SU-DHL-6 (cell line): Measurements from ENCODE around the gene GPATCH4.

Experiments used
- H2AFZ ChIP-seq: fragments of 200-600 bp; sonication (generic); 2 replicates; pipeline ENCODE4 v1.6.1; 2014; ENCODE audit warnings: low read depth, mild to moderate bottlenecking, moderate library complexity, mixed read lengths, antibody characterized with exemption, low read length; ENCODE audit not compliant: severe bottlenecking
- H3F3A ChIP-seq: fragments of 200-600 bp; shearing (Covaris generic); 2 replicates; pipeline ENCODE4 v1.6.0; 2016; ENCODE audit warnings: antibody characterized with exemption, mild to moderate bottlenecking; ENCODE audit not compliant: insufficient read depth
- H3K27ac ChIP-seq: fragments of 200-600 bp; sonication (generic); 2 replicates; pipeline ENCODE4 v1.5.1; 2016; ENCODE audit warnings: low read depth, mild to moderate bottlenecking, low read length, moderate library complexity, mixed read lengths
- H3K27me3 ChIP-seq: fragments of 200-600 bp; sonication (generic), shearing (Covaris generic); 2 replicates; pipeline ENCODE4 v1.6.0; 2014; ENCODE audit warnings: mild to moderate bottlenecking, low read length
- H3K36me3 ChIP-seq: fragments of 200-600 bp; sonication (generic); 2 replicates; pipeline ENCODE4 v1.6.1; 2014; ENCODE audit warnings: mild to moderate bottlenecking, low read length, mixed read lengths
- H3K4me2 ChIP-seq: fragments of 300-600, 200-600 bp; shearing (Covaris generic), sonication (generic); 2 replicates; pipeline ENCODE4 v1.6.0; 2014; ENCODE audit warnings: low read length, low read depth, mild to moderate bottlenecking; ENCODE audit not compliant: poor library complexity, severe bottlenecking
- H3K4me3 ChIP-seq: fragments of 200-600 bp; sonication (generic); 2 replicates; pipeline ENCODE4 v1.5.1; 2014; ENCODE audit warnings: antibody characterized with exemption, low read length, mild to moderate bottlenecking, mixed read lengths; ENCODE audit not compliant: insufficient read depth, poor library complexity, severe bottlenecking
- H3K79me2 ChIP-seq: fragments of 200-600 bp; sonication (generic); 2 replicates; pipeline ENCODE4 v1.6.1; 2014; ENCODE audit warnings: mild to moderate bottlenecking, low read length, moderate library complexity; ENCODE audit not compliant: insufficient read depth
- H3K9ac ChIP-seq: fragments of 200-600 bp; sonication (generic); 2 replicates; pipeline ENCODE4 v1.7.0; 2014; ENCODE audit warnings: mild to moderate bottlenecking, low read length
- H3K9me2 ChIP-seq: fragments of 200-600 bp; sonication (generic); replicated peaks from 2 replicates; pipeline ENCODE4 v1.6.1; 2014; ENCODE audit warnings: low read length; ENCODE audit not compliant: insufficient read depth
- H3K9me3 ChIP-seq: fragments of 200-600 bp; sonication (generic); 2 replicates; pipeline ENCODE4 v1.6.1; 2014; ENCODE audit warnings: low read length, mixed read lengths; ENCODE audit not compliant: insufficient read depth
- H4K20me1 ChIP-seq: fragments of 200-600 bp; sonication (generic); 2 replicates; pipeline ENCODE4 v1.6.1; 2014; ENCODE audit warnings: low read depth, mild to moderate bottlenecking, antibody characterized with exemption, low read length, moderate library complexity, mixed read lengths
- EZH2phosphoT487 ChIP-seq: fragments of 200-600 bp; sonication (generic), shearing (Covaris generic); conservative IDR thresholded peaks from 2 replicates; pipeline ENCODE4 v1.6.1; 2018; ENCODE audit warnings: mild to moderate bottlenecking, antibody characterized with exemption, low read length, moderate library complexity, mixed read lengths
- TF ChIP-seq, protein P1 (sequence below): fragments of 200-600 bp; sonication (generic); IDR thresholded peaks from one replicate; pipeline ENCODE4 v1.5.1; 2017; ENCODE audit warnings: antibody characterized with exemption, mild to moderate bottlenecking, low read length, moderate library complexity; ENCODE audit not compliant: insufficient read depth, poor library complexity, severe bottlenecking

The GPATCH4 gene

DNA sequence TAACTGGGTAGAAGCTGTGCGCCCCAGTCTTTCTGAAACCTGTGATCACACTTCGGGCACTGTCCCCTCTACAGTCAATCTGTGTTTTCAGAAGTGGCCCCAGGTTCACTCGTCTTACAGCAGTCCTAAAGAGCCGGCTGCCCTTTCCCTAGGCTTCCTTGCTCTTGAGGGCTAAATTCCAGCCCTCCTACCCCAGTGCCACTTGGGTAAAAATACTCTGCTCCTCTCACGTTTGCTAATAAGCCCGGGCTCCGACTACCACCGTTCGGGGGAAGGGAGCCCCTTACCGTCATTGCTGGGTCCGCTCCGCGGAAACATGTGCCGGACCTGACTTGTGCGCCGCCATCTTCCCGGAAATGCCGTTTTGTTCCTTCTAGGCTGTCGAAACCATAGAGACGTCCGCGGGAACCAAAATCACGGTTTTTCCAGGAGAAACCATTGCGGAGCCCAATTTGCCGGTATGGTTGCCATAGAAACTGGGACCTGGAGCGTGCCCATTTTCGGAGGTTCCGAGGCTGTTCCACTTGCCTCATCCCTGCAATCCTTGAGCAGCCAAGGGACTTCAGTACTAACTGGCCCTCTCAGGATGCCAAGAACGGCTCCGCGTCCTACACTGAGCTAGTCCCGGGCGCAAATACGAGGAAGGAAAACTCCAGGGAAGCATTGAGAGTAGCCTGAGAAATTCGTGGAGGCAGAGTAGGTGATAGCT lies at the start of gene GPATCH4:
GPATCH4 (minus strand) TSS at position 358 of the 709 bp plus-strand sequence.
- Histone ChIP-seq H3K9me2 (no peaks in the 10 kb centered on the region), H3K27ac (peak within 1 kb of the TSS; percentile 73), H3K9ac (peak within 1 kb of the TSS; percentile 79), H3K4me3 (peak within 1 kb of the TSS; percentile 56), H3K27me3 (no peaks in the 10 kb centered on the region), H3K4me2 (peak within 1 kb of the TSS; percentile 79), H3K36me3 (no peaks in the 10 kb centered on the region), H2AFZ (peak within 1 kb of the TSS; percentile 94), H3K9me3 (no peaks in the 10 kb centered on the region), H3K79me2 (peaks cover 32% of the 10 kb centered on the region), H4K20me1 (no peaks in the 10 kb centered on the region), H3F3A (peaks cover 27% of the 10 kb centered on the region)
- TF ChIP-seq EZH2phosphoT487 = no peak
- TF ChIP-seq, protein P1, sequence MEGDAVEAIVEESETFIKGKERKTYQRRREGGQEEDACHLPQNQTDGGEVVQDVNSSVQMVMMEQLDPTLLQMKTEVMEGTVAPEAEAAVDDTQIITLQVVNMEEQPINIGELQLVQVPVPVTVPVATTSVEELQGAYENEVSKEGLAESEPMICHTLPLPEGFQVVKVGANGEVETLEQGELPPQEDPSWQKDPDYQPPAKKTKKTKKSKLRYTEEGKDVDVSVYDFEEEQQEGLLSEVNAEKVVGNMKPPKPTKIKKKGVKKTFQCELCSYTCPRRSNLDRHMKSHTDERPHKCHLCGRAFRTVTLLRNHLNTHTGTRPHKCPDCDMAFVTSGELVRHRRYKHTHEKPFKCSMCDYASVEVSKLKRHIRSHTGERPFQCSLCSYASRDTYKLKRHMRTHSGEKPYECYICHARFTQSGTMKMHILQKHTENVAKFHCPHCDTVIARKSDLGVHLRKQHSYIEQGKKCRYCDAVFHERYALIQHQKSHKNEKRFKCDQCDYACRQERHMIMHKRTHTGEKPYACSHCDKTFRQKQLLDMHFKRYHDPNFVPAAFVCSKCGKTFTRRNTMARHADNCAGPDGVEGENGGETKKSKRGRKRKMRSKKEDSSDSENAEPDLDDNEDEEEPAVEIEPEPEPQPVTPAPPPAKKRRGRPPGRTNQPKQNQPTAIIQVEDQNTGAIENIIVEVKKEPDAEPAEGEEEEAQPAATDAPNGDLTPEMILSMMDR = no peak

DNA sequence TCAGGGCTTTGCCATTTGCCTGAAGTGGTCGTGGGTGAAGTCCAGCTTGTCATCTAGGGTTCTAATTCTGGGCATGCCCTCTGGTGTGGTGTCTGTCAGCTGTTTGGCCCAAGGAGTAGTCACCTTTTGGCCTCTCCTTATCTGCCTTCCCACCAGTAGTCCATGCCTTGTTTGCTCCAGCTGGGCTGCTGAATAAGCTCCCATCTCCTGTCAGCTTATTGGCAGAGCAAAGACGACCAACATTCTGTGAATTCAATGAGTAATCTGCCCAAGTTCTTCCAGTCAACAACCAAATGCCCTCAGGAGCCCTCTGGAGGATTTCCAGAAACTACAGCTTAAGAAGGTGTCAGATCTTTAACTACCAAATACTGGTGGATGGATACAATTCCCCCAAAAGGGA lies 47.7 kb upstream of the GPATCH4 start:
- Histone ChIP-seq H3K36me3 (no peaks in the 10 kb centered on the region), H3F3A (no peaks in the 10 kb centered on the region), H3K9me2 (no peaks in the 10 kb centered on the region), H3K9ac (no peak overlapping the region), H3K9me3 (no peaks in the 10 kb centered on the region), H3K79me2 (no peaks in the 10 kb centered on the region), H3K27ac (no peak overlapping the region), H3K4me2 (no peak overlapping the region), H3K27me3 (no peaks in the 10 kb centered on the region), H3K4me3 (no peak overlapping the region), H2AFZ (no peak overlapping the region), H4K20me1 (no peaks in the 10 kb centered on the region)
- TF ChIP-seq EZH2phosphoT487 = no peak
- TF ChIP-seq, protein P1 = no peak

DNA sequence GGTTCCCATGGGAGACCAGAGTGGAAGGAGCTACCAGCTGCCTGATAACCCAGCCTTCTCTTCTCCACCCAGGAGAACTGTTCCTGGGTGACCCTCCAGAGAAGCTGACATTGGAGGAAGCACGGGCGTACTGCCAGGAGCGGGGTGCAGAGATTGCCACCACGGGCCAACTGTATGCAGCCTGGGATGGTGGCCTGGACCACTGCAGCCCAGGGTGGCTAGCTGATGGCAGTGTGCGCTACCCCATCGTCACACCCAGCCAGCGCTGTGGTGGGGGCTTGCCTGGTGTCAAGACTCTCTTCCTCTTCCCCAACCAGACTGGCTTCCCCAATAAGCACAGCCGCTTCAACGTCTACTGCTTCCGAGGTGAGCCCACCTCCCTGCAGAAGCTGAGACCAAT lies 47.2 kb upstream of the GPATCH4 start:
- Histone ChIP-seq H3F3A (no peaks in the 10 kb centered on the region), H2AFZ (no peak overlapping the region), H3K9me3 (no peaks in the 10 kb centered on the region), H3K27me3 (no peaks in the 10 kb centered on the region), H3K79me2 (no peaks in the 10 kb centered on the region), H3K27ac (no peak overlapping the region), H3K4me2 (no peak overlapping the region), H3K4me3 (no peak overlapping the region), H3K9ac (no peak overlapping the region), H3K9me2 (no peaks in the 10 kb centered on the region), H3K36me3 (no peaks in the 10 kb centered on the region), H4K20me1 (no peaks in the 10 kb centered on the region)
- no peak for TF ChIP-seq EZH2phosphoT487
- TF ChIP-seq, protein P1 = no peak
